Lower leg skin (tissue), 3 donors: ENCODE measurements around the gene ZNF512.

Source experiments
- POLR2A ChIP-seq, 2 donors: fragments of 450-650 bp; IDR thresholded peaks; one replicate each; pipeline ENCODE4 v1.6.1; 2016 to 2017; ENCODE audit warnings: antibody characterized with exemption in 2 of 2, mild to moderate bottlenecking in 1 of 2, moderate library complexity in 1 of 2
- TF ChIP-seq, protein P1 (sequence below), 3 donors: fragments of 450-650 bp; IDR thresholded peaks; one replicate each; pipeline ENCODE4 v1.5.1; 2016; ENCODE audit warnings: antibody characterized with exemption in 3 of 3, mild to moderate bottlenecking in 3 of 3, moderate library complexity in 2 of 3

- TF ChIP-seq, protein P1, sequence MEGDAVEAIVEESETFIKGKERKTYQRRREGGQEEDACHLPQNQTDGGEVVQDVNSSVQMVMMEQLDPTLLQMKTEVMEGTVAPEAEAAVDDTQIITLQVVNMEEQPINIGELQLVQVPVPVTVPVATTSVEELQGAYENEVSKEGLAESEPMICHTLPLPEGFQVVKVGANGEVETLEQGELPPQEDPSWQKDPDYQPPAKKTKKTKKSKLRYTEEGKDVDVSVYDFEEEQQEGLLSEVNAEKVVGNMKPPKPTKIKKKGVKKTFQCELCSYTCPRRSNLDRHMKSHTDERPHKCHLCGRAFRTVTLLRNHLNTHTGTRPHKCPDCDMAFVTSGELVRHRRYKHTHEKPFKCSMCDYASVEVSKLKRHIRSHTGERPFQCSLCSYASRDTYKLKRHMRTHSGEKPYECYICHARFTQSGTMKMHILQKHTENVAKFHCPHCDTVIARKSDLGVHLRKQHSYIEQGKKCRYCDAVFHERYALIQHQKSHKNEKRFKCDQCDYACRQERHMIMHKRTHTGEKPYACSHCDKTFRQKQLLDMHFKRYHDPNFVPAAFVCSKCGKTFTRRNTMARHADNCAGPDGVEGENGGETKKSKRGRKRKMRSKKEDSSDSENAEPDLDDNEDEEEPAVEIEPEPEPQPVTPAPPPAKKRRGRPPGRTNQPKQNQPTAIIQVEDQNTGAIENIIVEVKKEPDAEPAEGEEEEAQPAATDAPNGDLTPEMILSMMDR (IDR thresholded peaks at IDR 0.05) = no peak
- TF ChIP-seq POLR2A (IDR thresholded peaks at IDR 0.05) = no peak
Observed at GRCh38 chr2:27653397-27653796, 70.6 kb downstream of the ZNF512 start.
